Fibroblast of lung (primary cell): ENCODE measurements around the gene TXLNA.

Source experiments
- CTCF ChIP-seq, 2 donors: IDR thresholded peaks in 1 of 2; conservative IDR thresholded peaks in 1 of 2; 1 replicate in 1 of 2; 2 replicates in 1 of 2; pipeline ENCODE4 v1.5.1; 2011 to 2012; ENCODE audit warnings: low read length in 2 of 2, control low read depth in 1 of 2, inconsistent platforms in 1 of 2, low read depth in 1 of 2, mild to moderate bottlenecking in 1 of 2
- EZH2 ChIP-seq: IDR thresholded peaks from 2 replicates; pipeline ENCODE4 v1.5.1; 2012; ENCODE audit warnings: low read length, control low read depth, mild to moderate bottlenecking; ENCODE audit errors: missing control alignments

GRCh38 chr1:32208891-32209328, 29.4 kb downstream of the TXLNA start, which contains the start of gene DCDC2B:
- TF ChIP-seq CTCF (conservative IDR thresholded peaks at IDR 0.05 in 1 of 2, IDR thresholded peaks at IDR 0.05 in 1 of 2; ENCODE audit: low read depth in 1 of 2, low read length in 2 of 2) (no peak), EZH2 (no peak)
